ENCODE measurements around the gene ANP32E. TPM values are rescaled to one million over a fixed set of nuclear protein-coding genes. Genes with fewer than 3 reads are reported as not detected.
A peak's percentile ranks its signal among the peaks of the same experiment; 100 is the strongest.

Gene ANP32E
- total and polyA plus RNA-seq, 2 of the 4 experiments (the other 2 are of a cell fraction): 5.9 to 18.4 TPM

DNA sequence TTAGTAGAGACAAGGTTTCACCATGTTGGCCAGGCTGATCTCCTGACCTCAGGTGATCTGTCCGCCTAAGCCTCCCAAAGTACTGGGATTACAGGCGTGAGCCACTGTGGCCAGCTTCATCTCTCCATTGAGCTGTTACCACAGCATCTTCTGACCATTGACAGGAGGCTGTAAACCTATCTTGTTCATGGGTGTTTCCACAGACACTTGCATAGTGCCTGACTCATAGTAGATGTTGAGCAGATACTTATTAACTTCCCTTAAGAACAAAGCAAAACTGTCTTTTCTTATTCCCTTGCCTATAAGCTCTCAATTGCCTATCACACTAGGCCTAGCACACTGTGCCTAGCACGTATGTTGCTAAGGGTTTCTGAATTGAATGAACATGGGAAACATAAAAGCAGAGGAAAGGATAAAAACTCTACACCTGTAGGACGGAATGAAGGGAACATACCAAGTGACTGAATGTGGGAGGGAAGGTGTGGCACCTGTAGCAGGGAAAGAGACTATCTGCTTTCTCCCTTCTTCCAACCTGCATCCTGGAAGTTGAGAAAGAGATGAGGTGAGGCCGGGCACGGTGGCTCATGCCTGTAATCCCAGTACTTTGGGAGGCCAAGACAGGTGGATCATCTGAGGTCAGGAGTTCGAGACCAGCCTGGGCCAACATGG, 35.5 kb upstream of the ANP32E start:
- TF ChIP-seq MAFK (IDR thresholded peaks at IDR 0.05; ENCODE audit: low read depth, low read length): no peak
- TF ChIP-seq POLR2A (IDR thresholded peaks at IDR 0.05; ENCODE audit: low read depth, low read length): no peak
- no peak for TF ChIP-seq BHLHE40 (IDR thresholded peaks at IDR 0.05; ENCODE audit: low read depth, low read length)
- TF ChIP-seq MAZ (IDR thresholded peaks at IDR 0.05; ENCODE audit: borderline replicate concordance, low read depth, low read length): no peak
- no peak for TF ChIP-seq RFX5 (IDR thresholded peaks at IDR 0.05; ENCODE audit: low read depth, low read length)
- TF ChIP-seq FOS (IDR thresholded peaks at IDR 0.05; ENCODE audit: low read depth, low read length): no peak
- no peak for TF ChIP-seq SMC3 (IDR thresholded peaks at IDR 0.05; ENCODE audit: low read depth, low read length)
- no peak for TF ChIP-seq MXI1 (IDR thresholded peaks at IDR 0.05; ENCODE audit: borderline replicate concordance, low read depth, low read length)
- TF ChIP-seq, protein P1, sequence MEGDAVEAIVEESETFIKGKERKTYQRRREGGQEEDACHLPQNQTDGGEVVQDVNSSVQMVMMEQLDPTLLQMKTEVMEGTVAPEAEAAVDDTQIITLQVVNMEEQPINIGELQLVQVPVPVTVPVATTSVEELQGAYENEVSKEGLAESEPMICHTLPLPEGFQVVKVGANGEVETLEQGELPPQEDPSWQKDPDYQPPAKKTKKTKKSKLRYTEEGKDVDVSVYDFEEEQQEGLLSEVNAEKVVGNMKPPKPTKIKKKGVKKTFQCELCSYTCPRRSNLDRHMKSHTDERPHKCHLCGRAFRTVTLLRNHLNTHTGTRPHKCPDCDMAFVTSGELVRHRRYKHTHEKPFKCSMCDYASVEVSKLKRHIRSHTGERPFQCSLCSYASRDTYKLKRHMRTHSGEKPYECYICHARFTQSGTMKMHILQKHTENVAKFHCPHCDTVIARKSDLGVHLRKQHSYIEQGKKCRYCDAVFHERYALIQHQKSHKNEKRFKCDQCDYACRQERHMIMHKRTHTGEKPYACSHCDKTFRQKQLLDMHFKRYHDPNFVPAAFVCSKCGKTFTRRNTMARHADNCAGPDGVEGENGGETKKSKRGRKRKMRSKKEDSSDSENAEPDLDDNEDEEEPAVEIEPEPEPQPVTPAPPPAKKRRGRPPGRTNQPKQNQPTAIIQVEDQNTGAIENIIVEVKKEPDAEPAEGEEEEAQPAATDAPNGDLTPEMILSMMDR (conservative IDR thresholded peaks at IDR 0.05; ENCODE audit: low read depth, low read length): no peak
- TF ChIP-seq NFE2L2 (IDR thresholded peaks at IDR 0.05; ENCODE audit: low read depth, low read length): no peak
- TF ChIP-seq, protein P2, sequence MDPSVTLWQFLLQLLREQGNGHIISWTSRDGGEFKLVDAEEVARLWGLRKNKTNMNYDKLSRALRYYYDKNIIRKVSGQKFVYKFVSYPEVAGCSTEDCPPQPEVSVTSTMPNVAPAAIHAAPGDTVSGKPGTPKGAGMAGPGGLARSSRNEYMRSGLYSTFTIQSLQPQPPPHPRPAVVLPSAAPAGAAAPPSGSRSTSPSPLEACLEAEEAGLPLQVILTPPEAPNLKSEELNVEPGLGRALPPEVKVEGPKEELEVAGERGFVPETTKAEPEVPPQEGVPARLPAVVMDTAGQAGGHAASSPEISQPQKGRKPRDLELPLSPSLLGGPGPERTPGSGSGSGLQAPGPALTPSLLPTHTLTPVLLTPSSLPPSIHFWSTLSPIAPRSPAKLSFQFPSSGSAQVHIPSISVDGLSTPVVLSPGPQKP (IDR thresholded peaks at IDR 0.05; ENCODE audit: borderline replicate concordance, low read depth, low read length): no peak
- no peak for TF ChIP-seq RCOR1 (IDR thresholded peaks at IDR 0.05; ENCODE audit: insufficient replicate concordance, low read length)
- H2AK9ac ChIP-seq (replicated peaks; ENCODE audit: low read depth, low read length, poor library complexity): no peak overlapping the region
- no peak overlapping the region for H3K23ac ChIP-seq (ENCODE audit: low read depth, low read length)
- H4K5ac ChIP-seq (ENCODE audit: low read depth, low read length): no peak overlapping the region
- CTCF ChIA-PET: interaction anchor here (3.1 kb wide), 1 partner anchor 16 kb away, joined by 18 read pairs; no protein-coding TSS in a partner anchor
- no peak overlapping the region for H3K4ac ChIP-seq (ENCODE audit: low read depth, low read length)
- H3K9me3 ChIP-seq (ENCODE audit: control insufficient read depth, insufficient read depth, low read length): no peaks in the 10 kb centered on the region
- 0 out of 2 replicates have a peak overlapping the region, but pooled peaks have one; percentile 33 for H2AK5ac ChIP-seq (ENCODE audit: low read depth, low read length)
- POLR2A ChIA-PET (ENCODE audit: unreplicated experiment): interaction anchor here (1.8 kb wide), 1 partner anchor 16 kb away, joined by 6 read pairs; no protein-coding TSS in a partner anchor
- no peak overlapping the region for H3K4me2 ChIP-seq (ENCODE audit: low read depth, low read length)
- no peaks in the 10 kb centered on the region for H4K20me1 ChIP-seq (ENCODE audit: insufficient read depth, low read length)
- no peak overlapping the region for H4K8ac ChIP-seq (ENCODE audit: low read depth in 2 of 2, low read length in 2 of 2)
- H3K27ac ChIP-seq (ENCODE audit: insufficient read depth, low read length): no peak overlapping the region
- H3K14ac ChIP-seq (replicated peaks; ENCODE audit: low read depth, low read length): no peak overlapping the region
- H2BK20ac ChIP-seq (ENCODE audit: low read depth, low read length): no peak overlapping the region
- H2BK120ac ChIP-seq (ENCODE audit: low read depth, low read length): no peak overlapping the region
- in situ Hi-C loops (cut with MboI; ENCODE audit: low sequenced_read_pairs) (no loop called here), intact Hi-C loops (cut with micrococcal nuclease) (no loop called here), dilution Hi-C loops (cut with HindIII; ENCODE audit: low sequenced_read_pairs, unreplicated experiment) (no loop called here)
- H2AFZ ChIP-seq (replicated peaks; ENCODE audit: low read length, poor library complexity): no peak overlapping the region
- peaks cover 9% of the 10 kb centered on the region for H3K4me1 ChIP-seq (ENCODE audit: control insufficient read depth, insufficient read depth, low read length)
- H3K27me3 ChIP-seq (ENCODE audit: control insufficient read depth, insufficient read depth, low read length): no peaks in the 10 kb centered on the region
- 100% methylated on average over 2 of the region's 7 CpGs; no CpG with 5 or more reads in 1 of the 2 experiments for WGBS, 2 experiments (ENCODE audit: extremely low coverage in 2 of 2, insufficient read length in 1 of 2)
- peaks cover 7% of the 10 kb centered on the region for H3K36me3 ChIP-seq (ENCODE audit: control insufficient read depth, insufficient read depth, low read length)
- H4K91ac ChIP-seq (ENCODE audit: insufficient read depth, low read depth, low read length): peak overlapping the region; percentile 46; the same call in 1 of the 2 replicates
- no peak overlapping the region for H3K4me3 ChIP-seq (ENCODE audit: insufficient read depth, low read depth, low read length)
- H3K9ac ChIP-seq (ENCODE audit: low read depth, low read length): no peak overlapping the region
- DNase-seq (no peak), ATAC-seq (ENCODE audit: low read depth) (no peak)
- H3K56ac ChIP-seq (ENCODE audit: extremely low read depth, insufficient read depth, low read length): no peak overlapping the region
- no peak overlapping the region for H3K18ac ChIP-seq (ENCODE audit: low read depth, low read length)
- peaks cover 8% of the 10 kb centered on the region; the same call in 1 of the 2 replicates for H3K9me1 ChIP-seq (ENCODE audit: insufficient read depth, low read length)
- H3K79me1 ChIP-seq (ENCODE audit: low read depth in 1 of 2, low read length in 2 of 2): peaks cover 18 to 39% of the 10 kb centered on the region in 2 experiments
- H2BK15ac ChIP-seq (ENCODE audit: low read depth, low read length): no peak overlapping the region
- no TSS peak for BruUV-seq (replicated peaks)
- H2BK5ac ChIP-seq (ENCODE audit: low read depth, low read length, poor library complexity, severe bottlenecking): no peak overlapping the region

Data from IMR-90 (cell line).